Stomach (tissue), 4 donors: ENCODE measurements around the gene LDB2.

Experiments
- EP300 ChIP-seq: sonication (generic); formaldehyde crosslinking; IDR thresholded peaks from one replicate; pipeline ENCODE4 v1.6.1; 2017; ENCODE audit warnings: antibody characterized with exemption
- POLR2AphosphoS5 ChIP-seq, 3 donors: sonication (generic); formaldehyde crosslinking; IDR thresholded peaks; one replicate each; pipeline ENCODE4 v1.6.1; 2016; ENCODE audit warnings: antibody characterized with exemption in 3 of 3
- TF ChIP-seq, protein P1 (sequence below), 7 experiments: fragments of 450-650 bp in 4 of 7; fragments of 200-600 bp in 3 of 7; sonication (generic) in 3 of 7; IDR thresholded peaks; one replicate each; pipeline ENCODE4 v1.5.1; 2016 to 2019; ENCODE audit warnings: antibody characterized with exemption in 7 of 7, control low read depth in 2 of 7, mild to moderate bottlenecking in 1 of 7

DNA sequence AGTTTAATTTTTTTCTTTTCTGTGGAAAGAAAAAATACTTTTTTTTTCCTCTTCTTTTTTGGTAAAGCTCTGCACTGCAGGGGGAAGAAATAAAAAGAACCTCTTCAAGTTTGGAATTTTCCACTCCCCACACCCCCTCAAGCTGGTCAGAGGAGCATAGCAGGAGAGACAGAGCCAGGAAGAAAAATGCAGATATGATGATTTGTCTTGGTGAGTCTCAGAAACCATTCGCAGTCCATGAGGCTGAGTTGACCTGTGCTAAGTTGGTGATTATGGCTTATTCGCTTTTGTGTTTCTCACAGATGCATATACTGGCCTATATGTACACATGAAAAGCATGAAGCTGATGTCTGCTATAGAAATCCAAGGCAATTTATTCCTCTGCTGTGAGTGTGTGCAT, 205.9 kb downstream of the LDB2 start:
- TF ChIP-seq, protein P1, sequence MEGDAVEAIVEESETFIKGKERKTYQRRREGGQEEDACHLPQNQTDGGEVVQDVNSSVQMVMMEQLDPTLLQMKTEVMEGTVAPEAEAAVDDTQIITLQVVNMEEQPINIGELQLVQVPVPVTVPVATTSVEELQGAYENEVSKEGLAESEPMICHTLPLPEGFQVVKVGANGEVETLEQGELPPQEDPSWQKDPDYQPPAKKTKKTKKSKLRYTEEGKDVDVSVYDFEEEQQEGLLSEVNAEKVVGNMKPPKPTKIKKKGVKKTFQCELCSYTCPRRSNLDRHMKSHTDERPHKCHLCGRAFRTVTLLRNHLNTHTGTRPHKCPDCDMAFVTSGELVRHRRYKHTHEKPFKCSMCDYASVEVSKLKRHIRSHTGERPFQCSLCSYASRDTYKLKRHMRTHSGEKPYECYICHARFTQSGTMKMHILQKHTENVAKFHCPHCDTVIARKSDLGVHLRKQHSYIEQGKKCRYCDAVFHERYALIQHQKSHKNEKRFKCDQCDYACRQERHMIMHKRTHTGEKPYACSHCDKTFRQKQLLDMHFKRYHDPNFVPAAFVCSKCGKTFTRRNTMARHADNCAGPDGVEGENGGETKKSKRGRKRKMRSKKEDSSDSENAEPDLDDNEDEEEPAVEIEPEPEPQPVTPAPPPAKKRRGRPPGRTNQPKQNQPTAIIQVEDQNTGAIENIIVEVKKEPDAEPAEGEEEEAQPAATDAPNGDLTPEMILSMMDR (IDR thresholded peaks at IDR 0.05): no peak
- no peak for TF ChIP-seq EP300
- TF ChIP-seq POLR2AphosphoS5 (IDR thresholded peaks at IDR 0.05): no peak
